ENCODE results near the gene NAA40.

DNA sequence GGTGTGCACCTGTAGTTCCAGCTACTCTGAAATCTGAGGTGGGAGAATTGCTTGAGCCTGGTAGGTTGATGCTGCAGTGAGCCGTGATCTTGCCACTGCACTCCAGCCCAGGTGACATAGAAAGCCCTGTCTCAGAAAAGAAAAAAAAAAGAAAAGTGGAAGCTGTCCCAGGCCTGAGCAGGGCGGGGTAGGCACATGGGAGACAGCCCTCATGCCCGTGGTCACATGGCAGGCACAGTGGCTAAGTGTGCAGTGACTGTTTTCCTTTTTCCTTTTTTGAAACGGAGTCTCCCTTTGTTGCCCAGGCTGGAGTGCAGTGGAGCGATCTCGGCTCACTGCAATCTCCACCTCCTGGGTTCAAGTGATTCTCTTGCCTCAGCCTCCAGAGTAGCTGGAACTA lies 55.2 kb downstream of the NAA40 start:
- TF ChIP-seq, protein P1, sequence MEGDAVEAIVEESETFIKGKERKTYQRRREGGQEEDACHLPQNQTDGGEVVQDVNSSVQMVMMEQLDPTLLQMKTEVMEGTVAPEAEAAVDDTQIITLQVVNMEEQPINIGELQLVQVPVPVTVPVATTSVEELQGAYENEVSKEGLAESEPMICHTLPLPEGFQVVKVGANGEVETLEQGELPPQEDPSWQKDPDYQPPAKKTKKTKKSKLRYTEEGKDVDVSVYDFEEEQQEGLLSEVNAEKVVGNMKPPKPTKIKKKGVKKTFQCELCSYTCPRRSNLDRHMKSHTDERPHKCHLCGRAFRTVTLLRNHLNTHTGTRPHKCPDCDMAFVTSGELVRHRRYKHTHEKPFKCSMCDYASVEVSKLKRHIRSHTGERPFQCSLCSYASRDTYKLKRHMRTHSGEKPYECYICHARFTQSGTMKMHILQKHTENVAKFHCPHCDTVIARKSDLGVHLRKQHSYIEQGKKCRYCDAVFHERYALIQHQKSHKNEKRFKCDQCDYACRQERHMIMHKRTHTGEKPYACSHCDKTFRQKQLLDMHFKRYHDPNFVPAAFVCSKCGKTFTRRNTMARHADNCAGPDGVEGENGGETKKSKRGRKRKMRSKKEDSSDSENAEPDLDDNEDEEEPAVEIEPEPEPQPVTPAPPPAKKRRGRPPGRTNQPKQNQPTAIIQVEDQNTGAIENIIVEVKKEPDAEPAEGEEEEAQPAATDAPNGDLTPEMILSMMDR (IDR thresholded peaks at IDR 0.05; ENCODE audit: borderline replicate concordance, extremely low read depth, low read length, poor library complexity, severe bottlenecking), result no peak
- no peak for TF ChIP-seq EZH2 (IDR thresholded peaks at IDR 0.05; ENCODE audit: borderline replicate concordance, low read depth, low read length, severe bottlenecking)
